Lower leg skin (tissue), 4 donors: ENCODE data around the gene PAIP2. TPM values are rescaled to one million over a fixed set of nuclear protein-coding genes. Genes with fewer than 3 reads are reported as not detected.
A peak's percentile ranks its signal among the peaks of the same experiment; 100 is the strongest.

ENCODE experiments used
- DNase-seq, 2 donors: peaks; one replicate each; pipeline ENCODE4 v3.0.0-alpha.2; 2019; ENCODE audit warnings: low spot score in 2 of 2
- H3K4me3 ChIP-seq: fragments of 200-600 bp; sonication (generic); 2 replicates; pipeline ENCODE4 v1.5.1; 2017; ENCODE audit warnings: mild to moderate bottlenecking, low read depth; ENCODE audit not compliant: poor library complexity, severe bottlenecking
- POLR2A ChIP-seq, 2 donors: fragments of 450-650 bp; IDR thresholded peaks; one replicate each; pipeline ENCODE4 v1.6.1; 2016 to 2017; ENCODE audit warnings: antibody characterized with exemption in 2 of 2, mild to moderate bottlenecking in 1 of 2, moderate library complexity in 1 of 2
- WGBS, 2 donors: methylation state at CpG; one replicate each; pipeline ENCODE4 v1.1.5; 2018; 5-methylcytosine and 5-hydroxymethylcytosine counted together
- intact Hi-C: fragments of 100-400 bp; cut with DNase I; formaldehyde crosslinking; loops from one replicate; pipeline ENCODE4 v1.15.0; 2023; ENCODE audit warnings: low total_unique reads
- total RNA-seq, 4 donors: library from RNA; depleted of rRNA; stranded (reverse); fragments of >200 nt; gene quantifications; one replicate each; pipeline ENCODE4 v1.1.0, GENCODE V29; 2016
- TF ChIP-seq, protein P1 (sequence below), 3 donors: fragments of 450-650 bp; IDR thresholded peaks; one replicate each; pipeline ENCODE4 v1.5.1; 2016; ENCODE audit warnings: antibody characterized with exemption in 3 of 3, mild to moderate bottlenecking in 3 of 3, moderate library complexity in 2 of 3

PAIP2 gene
- total RNA-seq, 4 donors from 2014 or later = 47.4 to 81.5 (median 64.7) TPM

GRCh38 chr5:139392324-139392677, 50.6 kb downstream of the PAIP2 start:
- WGBS, 2 donors = 24 to 30% methylated on average over 2 to 8 of the region's 36 CpGs
- no peak overlapping the region for H3K4me3 ChIP-seq
- no peak for DNase-seq
- intact Hi-C loops = no loop called here
- no peak for TF ChIP-seq POLR2A (IDR thresholded peaks at IDR 0.05)
- TF ChIP-seq, protein P1, sequence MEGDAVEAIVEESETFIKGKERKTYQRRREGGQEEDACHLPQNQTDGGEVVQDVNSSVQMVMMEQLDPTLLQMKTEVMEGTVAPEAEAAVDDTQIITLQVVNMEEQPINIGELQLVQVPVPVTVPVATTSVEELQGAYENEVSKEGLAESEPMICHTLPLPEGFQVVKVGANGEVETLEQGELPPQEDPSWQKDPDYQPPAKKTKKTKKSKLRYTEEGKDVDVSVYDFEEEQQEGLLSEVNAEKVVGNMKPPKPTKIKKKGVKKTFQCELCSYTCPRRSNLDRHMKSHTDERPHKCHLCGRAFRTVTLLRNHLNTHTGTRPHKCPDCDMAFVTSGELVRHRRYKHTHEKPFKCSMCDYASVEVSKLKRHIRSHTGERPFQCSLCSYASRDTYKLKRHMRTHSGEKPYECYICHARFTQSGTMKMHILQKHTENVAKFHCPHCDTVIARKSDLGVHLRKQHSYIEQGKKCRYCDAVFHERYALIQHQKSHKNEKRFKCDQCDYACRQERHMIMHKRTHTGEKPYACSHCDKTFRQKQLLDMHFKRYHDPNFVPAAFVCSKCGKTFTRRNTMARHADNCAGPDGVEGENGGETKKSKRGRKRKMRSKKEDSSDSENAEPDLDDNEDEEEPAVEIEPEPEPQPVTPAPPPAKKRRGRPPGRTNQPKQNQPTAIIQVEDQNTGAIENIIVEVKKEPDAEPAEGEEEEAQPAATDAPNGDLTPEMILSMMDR (IDR thresholded peaks at IDR 0.05) = no peak

- intact Hi-C loops = no loop called here
- peak overlapping the region; percentile 22 for H3K4me3 ChIP-seq
- WGBS, 2 donors = 3 to 6% methylated on average over 17 to 53 of the region's 77 CpGs
- TF ChIP-seq, protein P1 (IDR thresholded peaks at IDR 0.05) = no peak
- TF ChIP-seq POLR2A (IDR thresholded peaks at IDR 0.05) = no peak
- no peak for DNase-seq
These were observed 51.2 kb downstream of the PAIP2 start for GRCh38 chr5:139392678-139393496.

- intact Hi-C loops = no loop called here
- no peak overlapping the region for H3K4me3 ChIP-seq
- DNase-seq = no peak
- 12 to 14% methylated on average over 30 to 32 of the region's 49 CpGs for whole genome bisulfite sequencing, 2 donors
- no peak for TF ChIP-seq POLR2A (IDR thresholded peaks at IDR 0.05)
- TF ChIP-seq, protein P1 (IDR thresholded peaks at IDR 0.05) = no peak
These were observed 52.0 kb downstream of the PAIP2 start for GRCh38 chr5:139393497-139394122.

- WGBS, 2 donors = 3% methylated on average over 22 of the region's 62 CpGs; no CpG with 5 or more reads in 1 of the 2 donors
- no peak overlapping the region for H3K4me3 ChIP-seq
- TF ChIP-seq, protein P1 (IDR thresholded peaks at IDR 0.05) = no peak
- no peak for TF ChIP-seq POLR2A (IDR thresholded peaks at IDR 0.05)
- intact Hi-C loops = no loop called here
- DNase-seq = no peak
These were observed 52.5 kb downstream of the PAIP2 start for GRCh38 chr5:139394123-139394653.

- no peak within 1 kb of the TSS for H3K4me3 ChIP-seq
- DNase-seq = no peak
- WGBS, 2 donors = 51 to 63% methylated on average over 35 to 64 of the region's 76 CpGs
- intact Hi-C loops = no loop called here
- TF ChIP-seq, protein P1 (IDR thresholded peaks at IDR 0.05) = no peak
- TF ChIP-seq POLR2A (IDR thresholded peaks at IDR 0.05) = no peak
These were observed 53.3 kb downstream of the PAIP2 start, which contains the start of gene PROB1 for GRCh38 chr5:139394654-139395566. TSS of gene PROB1 (minus strand) at chr5:139395104. CDS start at chr5:139395081, 23 bp downstream.
